ENCODE data around the gene MAP3K7CL.

The MAP3K7CL gene

DNA sequence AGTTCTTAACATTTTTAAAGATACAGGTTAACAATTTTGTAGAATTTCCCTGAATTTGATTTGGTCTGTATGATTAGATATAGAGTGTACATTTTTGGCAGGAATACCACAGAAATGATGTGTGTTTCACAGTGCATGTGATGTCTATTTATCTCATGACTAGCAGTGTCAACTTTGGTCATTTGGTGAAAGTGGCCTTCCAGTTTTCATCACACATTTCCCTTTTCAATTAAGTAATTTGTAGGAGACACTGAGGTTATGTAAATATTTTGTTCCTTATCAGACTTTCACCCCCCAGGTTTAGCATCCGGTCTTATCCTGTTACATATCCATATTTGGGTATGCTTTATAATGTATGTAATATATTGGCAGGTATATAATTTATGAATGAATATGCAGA is 41.8 kb downstream of the MAP3K7CL start:
- no peak for DNase-seq

DNA sequence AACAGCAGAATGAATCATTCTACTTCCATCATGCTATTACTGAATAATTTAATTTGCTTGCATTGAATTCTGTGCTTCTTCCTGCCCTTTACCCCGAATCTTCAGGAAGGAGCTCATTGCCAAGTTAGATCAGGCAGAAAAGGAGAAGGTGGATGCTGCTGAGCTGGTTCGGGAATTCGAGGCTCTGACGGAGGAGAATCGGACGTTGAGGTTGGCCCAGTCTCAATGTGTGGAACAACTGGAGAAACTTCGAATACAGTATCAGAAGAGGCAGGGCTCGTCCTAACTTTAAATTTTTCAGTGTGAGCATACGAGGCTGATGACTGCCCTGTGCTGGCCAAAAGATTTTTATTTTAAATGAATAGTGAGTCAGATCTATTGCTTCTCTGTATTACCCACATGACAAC is 44.2 kb downstream of the MAP3K7CL start:
- DNase-seq: no peak

DNA sequence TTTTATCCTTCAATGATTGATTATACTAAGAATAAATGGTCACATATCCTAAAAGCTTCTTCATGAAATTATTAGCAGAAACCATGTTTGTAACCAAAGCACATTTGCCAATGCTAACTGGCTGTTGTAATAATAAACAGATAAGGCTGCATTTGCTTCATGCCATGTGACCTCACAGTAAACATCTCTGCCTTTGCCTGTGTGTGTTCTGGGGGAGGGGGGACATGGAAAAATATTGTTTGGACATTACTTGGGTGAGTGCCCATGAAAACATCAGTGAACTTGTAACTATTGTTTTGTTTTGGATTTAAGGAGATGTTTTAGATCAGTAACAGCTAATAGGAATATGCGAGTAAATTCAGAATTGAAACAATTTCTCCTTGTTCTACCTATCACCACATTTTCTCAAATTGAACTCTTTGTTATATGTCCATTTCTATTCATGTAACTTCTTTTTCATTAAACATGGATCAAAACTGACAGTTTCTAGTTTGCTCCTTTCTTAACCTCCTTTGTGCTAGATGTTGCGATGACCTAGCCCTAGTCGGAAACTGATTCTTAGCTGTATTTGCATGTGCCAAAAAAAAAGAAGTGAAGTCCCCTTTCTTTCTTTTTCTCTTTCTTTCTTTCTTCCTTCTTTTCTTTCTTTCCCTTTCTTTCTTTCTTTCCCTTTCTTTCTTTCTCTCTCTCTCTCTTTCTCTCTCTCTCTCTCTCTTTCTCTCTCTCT is 45.1 kb downstream of the MAP3K7CL start:
- DNase-seq: no peak

DNA sequence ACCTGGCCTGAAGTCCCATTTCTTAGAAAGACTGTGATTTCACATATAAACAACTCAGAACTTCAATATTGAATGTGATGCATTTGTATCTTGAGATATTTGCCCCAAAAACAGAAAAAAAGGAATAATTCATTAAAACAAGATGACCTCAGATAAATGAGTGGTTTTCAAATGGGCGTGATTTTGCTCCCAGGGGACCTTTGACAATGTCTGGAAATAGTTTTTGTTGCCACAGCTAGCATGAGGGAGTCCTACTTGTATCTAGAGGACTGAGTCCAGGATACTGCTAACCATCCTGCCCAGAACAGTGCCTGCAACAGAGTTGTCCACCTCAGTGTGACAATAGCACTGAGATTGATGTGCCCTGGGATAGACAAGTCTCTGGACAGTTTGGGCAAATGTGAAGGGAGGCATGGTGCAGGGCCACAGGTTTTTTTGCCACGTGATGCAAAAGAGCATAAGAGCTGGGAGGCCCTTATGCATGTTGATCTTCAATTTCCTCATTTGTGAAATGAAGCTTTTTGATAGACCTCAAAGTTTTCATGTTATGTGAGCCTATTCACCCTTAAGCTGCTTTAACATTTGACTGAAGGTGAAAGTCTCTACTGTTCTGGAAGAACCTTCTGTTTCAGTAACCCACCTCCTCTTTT is 46.2 kb downstream of the MAP3K7CL start:
- DNase-seq: no peak

DNA sequence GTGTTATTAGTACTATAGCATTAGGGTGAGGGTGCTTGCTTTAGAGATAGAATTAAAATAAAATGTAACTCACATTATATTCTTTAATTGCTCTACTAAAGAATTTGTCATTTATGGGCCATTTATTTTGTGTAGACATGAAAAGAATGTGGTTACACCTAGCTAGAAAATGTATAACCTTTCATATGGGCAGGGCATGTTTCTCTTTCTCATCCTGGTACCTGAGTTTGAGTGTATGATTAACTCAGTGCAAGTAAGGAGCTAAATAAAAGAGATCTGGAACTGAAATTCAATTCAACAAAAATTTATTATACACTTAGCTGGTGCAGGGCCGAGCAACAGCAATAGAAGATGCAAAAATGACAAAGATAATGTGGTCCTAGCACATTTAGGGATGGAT is 47.4 kb downstream of the MAP3K7CL start:
- DNase-seq: no peak

DNA sequence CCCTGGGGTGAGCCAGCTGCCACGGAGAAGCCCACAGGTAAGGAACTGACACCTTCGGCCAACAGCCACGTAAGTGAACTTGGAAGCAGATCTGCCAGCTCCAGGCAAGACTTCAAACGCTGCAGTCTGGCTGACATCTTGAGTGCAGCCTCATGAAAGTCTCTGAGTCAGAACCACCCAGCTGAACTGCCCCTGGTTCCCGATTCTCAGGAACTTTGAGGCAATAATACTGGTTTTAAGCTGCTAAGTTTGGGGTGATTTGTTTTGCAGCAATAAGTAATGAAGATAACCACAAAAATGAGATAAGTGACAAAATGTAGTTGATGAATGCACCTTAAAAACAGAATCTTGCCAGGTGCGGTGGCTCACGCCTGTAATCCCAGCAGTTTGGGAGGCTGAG is 48.5 kb downstream of the MAP3K7CL start:
- no peak for DNase-seq

DNA sequence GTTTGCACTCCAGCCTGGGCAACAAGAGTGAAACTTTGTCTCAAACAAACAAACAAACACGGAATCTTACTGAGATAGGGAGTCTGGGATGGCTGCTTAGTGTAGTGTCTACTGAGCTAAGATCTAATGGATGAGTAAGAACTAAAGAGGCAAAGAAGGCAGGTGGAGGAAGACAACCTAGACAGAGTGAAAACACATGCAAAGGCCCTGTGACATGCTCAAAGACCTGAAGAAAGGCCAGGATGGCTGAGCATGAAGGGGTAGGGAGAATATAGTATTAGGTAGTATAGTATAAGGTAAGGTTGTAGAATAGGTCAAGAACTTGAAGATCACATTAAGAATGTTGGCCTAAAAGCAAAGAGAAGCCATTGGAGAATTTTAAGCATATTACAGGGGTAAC is 49.1 kb downstream of the MAP3K7CL start:
- no peak for DNase-seq

DNA sequence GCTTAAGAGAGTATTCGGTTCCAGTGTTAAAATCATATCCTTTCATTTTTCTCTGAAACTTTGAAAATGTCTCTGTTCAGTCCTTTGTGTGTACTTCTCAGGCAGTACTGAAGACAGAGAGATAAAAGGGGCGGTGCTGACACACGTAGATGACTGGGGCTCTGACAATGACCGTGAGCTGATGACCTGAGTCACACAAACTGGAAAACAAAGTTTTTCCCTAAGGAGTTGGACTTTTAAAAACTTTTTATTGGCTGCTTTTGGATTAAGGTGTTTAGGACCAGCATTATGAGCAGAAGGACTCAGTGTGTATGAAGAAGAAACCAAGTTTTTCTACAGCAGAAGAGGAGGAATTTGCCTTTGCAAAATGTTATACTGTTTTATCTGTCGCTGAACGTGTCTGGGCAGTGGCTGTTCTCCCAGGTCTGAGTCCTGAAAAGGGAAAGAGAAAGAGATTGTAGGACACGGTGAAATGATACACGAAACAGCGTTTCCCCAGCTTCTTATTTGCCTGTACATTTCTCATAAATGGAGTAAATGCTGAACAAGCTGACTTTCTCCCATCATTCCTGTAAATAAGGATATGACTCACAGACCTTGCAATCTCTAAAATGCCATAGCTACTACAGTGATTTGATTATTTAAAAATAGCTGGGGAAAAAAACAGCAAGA is 51.5 kb downstream of the MAP3K7CL start:
- DNase-seq: no peak

DNA sequence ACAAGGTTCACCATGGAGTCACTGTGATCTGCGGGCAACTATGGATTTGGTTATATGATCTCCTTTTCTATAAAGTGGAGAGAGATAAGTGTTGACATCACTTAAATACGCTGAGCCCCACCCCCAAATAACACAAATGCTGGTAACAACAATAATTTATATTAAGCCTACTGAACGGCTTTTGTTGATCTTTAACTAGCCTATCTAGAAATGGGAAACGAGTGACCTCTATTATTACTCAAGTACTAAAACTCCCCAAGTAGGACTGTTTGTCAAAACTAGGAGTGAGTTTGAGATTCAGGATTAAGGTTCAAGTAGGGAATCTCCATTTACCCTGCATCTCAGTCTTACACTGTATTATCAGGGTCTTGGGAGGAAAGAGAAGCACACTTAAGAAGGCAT is 52.2 kb downstream of the MAP3K7CL start:
- no peak for DNase-seq

DNA sequence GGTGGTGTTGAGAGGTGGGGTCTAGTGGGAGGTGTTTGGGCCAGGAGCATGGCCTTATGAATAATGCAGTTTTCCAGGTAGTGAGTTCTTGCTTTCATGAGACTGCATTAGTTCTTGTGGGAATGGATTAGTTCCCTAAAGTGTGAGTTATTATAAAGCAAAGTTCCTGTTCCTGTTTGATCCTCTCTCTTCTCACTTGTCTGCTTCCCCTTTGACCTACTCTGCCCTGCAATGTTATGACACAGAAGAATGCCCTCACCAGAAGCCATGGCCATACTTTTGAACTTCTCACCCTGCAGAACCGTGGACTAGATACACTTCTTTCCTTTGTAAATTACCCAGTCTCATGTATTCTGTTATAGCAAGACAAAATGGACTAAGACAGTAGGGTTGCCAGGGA is 53.6 kb downstream of the MAP3K7CL start:
- DNase-seq: no peak

DNA sequence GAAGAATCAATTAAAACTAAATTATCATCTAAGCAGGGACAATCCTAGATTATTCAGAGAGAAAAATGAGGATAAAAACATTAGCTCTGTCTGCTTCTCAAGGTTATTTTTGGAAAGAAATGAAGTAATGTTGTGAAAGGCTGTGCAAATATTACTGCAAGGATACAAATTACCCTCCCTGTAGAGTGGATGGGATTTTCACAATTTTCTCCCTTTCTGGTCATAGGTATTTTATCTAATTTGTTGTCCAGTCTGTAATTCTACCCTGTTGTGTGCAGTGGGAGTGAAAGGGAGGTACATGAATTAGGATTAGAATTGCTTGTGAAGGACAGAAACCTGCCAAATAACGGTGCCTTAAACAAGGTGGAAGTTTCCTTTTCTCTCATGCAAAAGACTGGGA is 54.7 kb downstream of the MAP3K7CL start:
- no peak for DNase-seq

DNA sequence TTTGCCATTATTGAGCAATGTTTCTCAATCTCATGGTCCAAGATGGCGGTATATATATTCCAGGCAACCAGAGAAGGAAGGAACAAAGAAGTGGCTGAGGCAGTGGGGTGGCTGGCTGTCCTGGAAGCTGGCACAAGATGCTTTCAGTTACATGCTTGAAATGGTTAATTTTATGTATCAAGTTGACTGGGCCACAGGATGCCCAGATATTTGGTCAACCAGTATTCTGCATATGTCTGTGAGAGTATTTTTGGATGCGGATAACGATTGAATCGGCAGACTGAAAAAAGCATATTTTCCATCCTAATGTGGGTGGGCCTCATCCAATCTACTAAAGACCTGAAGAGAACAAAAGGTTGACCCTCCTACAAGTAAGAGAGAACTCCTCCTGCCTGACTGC is 55.2 kb downstream of the MAP3K7CL start:
- DNase-seq: no peak

DNA sequence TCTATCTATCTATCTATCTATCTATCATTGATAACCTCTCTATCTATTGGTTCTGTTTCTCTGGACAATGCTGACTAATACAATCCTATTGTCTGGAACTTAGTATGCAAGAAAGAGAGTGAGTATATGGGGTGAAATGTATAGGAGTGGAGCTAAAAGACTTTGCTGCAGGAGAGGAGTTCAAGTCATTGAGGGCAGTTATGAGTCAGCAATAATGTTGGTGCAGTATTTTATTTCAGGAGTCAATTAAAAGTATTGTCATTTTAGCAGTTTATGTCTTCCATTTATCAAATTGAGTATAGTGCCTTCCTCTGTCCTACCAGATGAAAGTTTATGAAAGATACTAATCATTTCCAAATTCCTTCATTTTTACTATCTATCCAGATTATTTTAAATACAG is 55.8 kb downstream of the MAP3K7CL start:
- DNase-seq: no peak

DNA sequence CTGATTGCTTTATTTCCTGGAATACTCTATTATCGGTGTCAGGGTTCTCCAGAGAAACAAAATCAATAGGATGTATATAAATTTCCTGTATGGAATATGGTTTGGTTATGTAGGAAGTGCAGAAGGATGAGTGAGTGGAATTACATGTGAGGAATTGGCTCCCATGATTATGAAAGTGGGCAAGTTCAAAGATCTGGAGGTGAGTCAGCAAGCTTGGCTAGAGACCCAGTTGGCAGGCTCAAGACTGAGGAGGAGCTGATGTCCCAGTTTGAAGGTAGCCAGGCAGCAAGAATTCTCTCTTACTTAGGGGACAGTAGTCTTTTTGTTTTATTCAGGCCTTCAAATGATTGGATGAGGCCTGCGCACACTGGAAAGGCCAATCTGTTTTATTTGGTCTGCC is 57.5 kb downstream of the MAP3K7CL start:
- no peak for DNase-seq

DNA sequence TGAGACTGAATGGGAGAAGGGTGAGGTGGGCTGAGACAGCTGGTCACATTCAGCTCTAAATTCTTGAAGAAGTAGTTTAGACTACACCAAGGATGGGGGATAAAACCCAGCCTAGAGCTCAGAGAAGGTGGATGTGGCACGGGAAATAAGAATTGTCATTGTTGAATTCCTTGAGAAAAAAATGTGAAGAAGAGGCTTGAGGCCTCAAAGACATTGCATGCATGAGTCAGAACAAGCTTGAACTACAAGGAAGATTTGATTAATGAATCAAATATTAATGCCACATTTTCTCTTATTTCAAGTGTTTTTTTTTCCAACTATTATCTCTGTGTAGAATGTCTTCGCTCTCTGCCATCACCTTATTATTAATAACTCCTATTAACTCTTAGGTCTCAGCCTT is 58.9 kb downstream of the MAP3K7CL start:
- DNase-seq: no peak

DNA sequence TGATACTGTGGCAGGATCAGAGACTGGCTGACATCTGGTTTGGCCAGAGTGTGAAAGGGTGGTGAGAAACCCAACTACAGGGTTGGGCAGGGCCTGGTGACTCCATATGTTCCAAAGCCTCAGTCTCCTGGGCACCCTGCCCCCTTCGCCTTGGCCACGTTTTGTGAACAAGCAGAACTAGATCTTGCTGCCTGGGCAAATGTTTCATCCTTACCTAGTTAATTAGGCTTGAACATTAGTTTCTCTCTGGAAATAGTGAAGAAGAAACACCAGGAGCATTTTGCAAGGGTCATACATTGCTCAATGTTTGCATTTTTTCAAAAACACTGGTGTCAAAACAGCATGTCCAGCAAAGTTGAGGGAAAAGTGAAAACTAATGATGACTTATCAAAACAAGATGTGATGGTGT is 60.5 kb downstream of the MAP3K7CL start:
- DNase-seq: no peak

DNA sequence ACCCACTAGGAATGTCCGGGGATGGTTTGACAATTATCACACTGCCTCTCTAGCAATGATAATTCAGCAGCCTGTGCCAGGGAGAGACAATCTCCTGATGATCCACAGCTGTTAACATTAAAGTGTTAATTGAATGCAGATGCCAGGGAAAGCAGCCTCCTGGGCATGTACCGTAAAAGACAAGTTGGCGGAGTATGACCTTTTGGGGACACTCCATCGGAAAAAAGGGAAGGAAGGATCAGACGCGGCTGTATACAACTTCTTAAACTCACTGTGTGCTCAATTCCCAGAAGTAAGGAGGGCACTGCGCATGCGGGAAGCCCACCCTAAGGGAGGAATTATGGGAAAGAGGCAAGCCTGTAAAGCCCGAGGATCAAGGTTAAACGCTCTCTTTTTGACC is 62.6 kb downstream of the MAP3K7CL start:
- DNase-seq: no peak

DNA sequence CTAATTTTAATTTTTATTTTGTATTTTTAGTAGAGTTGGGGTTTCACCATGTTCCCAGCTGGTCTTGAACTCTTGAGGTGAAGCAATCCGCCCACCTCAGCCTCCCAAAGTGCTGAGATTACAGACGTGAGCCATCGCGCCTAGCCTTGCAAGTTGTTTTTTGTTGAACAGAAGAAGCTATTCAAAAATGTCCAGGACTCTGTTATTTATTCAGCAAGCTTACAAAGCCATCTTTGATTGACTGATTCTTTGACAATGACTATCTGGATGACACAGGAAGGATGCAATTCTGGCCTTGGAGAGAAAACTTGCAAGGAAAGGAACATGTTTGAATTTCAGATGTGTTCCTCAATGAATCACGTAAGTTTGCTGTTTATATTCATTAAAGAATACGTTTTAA is 63.5 kb downstream of the MAP3K7CL start:
- DNase-seq: no peak

DNA sequence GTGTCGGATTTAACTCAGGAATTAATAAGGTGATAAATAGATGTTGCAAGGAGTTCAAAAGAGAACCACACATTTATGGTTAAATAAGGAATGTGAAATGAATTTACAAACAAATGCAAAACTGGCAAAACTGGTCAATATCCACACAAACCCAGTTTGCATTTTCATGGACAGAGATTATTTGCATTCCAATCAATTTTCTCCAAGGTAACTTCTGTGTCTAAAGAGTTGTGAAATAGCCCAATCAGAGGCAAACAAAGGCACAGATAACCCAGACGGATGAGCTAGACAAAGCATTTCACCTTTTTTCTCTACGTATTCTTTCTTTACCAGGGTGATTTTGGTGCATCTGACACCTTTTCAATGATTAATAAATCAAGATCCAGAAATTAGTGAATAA is 63.9 kb downstream of the MAP3K7CL start:
- no peak for DNase-seq

DNA sequence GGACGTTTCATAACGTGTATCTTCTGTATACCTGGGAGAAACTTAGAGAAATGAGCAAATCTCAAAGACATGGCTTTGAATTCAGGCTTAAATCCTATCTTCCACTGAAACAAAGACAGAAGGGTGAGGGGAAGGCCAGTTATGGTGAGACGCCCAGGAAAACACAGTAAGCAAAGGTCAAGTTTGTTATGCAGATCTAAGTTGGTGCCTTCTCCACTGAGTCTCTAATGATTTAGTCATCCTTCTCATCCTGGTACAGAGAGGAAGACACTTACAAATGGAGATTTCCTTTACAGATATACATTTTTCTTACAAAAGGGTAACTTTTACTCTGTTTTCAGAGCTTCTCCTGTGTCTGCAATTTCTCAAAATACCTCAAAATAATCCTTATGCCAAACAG is 64.4 kb downstream of the MAP3K7CL start:
- DNase-seq: no peak

DNA sequence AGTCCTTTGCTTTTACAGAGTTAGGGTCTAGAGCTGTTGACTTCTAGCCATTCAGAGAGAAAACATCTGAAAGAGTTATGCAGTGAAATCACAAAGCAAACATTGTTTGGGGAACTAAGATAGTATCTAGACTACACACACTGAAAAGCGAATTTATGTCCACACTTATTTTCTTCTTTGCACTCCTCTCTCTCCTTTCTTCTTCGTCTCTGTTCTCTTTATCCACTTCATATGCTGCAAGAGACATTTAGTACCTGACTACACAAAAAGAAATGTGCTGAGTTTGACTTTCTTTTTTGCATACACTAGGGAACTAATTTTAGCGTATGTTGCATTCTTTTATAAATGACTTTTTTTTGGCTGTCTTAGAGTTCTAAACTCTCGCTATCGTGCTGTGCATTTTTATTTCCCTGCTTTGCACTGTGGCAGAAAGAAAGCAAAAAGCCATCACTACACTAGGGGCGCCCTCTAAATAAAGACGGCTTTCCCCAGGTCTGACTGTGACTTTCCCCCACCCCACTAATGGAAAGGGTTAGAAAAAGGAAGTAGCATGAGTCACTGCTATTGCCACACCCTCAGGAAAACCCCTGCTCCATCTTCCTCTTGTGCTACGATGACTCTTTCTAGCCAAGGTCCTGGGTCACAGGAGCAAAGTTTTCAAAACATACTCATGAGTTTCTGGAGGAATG is 65.7 kb downstream of the MAP3K7CL start:
- DNase-seq: no peak

DNA sequence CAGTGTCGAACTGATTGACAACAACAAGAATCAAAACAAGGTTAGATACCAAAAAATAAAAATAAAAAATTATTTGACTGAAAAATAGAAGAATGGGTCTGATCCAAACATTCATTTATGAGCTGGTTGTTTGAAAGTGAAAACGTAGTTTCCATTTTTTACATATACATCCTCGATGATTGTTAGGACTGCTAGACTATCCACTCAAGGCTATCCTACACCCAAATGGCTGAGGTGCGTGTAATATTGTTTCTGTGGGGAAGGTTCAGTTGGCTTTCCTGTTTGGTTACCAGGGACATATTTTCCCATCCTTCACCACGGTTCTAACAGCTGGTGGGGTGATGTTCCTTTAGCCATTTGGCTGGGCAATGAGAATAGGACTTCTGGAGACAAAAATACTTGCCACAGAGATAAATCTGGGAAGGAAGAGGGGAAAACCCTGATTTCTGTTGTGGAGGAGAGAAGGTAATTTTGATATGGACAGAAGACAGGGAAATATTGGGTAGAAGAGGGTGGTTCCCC is 66.3 kb downstream of the MAP3K7CL start:
- DNase-seq: no peak

DNA sequence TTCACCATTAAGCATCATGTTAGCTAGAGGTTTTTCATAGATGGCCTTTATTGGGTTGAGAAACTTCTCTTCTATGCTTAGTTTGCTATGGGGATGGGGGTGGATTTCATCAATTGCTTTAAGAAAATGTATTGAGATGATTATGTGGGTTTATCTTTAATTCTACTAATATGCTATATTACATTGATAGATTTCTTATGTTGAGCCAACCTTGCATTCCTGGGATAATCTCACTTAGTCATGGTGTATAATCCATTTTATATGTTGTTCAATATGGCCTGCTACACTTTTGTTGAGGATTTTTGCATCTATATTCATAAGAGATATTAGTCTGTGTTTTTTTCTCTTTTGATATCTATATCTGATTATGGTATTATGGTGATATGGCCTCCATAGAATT is 70.7 kb downstream of the MAP3K7CL start:
- DNase-seq: no peak

DNA sequence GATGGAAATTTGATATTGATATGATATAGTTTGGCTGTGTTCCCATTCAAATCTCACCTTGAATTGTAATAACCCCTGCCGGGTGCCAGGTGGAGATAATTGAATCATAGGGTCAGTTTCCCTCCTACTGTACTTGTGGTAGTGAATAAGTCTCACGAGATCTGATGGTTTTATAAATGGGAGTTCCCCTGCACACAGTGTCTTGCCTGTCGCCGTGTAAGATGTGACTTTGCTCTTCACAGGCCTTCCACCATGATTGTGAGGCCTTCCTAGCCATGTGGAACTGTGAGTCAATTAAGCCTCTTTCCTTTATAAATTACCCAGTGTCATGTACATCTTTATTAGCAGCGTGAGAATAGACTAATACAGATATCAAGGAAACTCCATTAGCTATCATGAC is 74.6 kb downstream of the MAP3K7CL start:
- DNase-seq: no peak

Data from GOT3 (cell line).